TTC549 (cell line): ENCODE results near the gene NRXN3.
"Not testable (repeated sequence)": the region's sequence is repeated elsewhere in the genome, so short reads cannot be mapped to it uniquely, and the experiment has no call there.

Source experiments
- FAIRE-seq: peaks from 2 replicates; lab custom pipeline; 2012; peaks lifted over from hg19 to GRCh38; lab: Jason Lieb, UNC

NRXN3 gene

DNA sequence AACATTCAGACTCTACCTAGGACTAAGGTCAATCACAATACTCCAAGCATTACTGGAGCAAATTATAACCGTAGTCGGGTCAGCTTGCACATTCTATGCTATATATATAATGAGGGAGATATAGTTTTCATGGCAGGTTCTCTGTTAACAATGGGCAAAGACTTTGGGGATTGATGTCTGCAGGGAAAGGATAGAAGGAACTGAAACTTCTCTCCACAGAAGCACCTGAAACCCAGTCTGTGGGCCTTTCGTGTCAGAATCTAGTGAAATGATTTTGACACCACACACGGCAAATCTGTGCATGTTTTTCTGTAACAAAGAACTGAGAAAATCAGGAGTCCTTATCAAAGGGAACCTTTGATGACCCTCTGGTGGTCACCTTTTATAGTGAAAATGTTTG is 847.4 kb downstream of the NRXN3 start:
- FAIRE-seq, result no peak

DNA sequence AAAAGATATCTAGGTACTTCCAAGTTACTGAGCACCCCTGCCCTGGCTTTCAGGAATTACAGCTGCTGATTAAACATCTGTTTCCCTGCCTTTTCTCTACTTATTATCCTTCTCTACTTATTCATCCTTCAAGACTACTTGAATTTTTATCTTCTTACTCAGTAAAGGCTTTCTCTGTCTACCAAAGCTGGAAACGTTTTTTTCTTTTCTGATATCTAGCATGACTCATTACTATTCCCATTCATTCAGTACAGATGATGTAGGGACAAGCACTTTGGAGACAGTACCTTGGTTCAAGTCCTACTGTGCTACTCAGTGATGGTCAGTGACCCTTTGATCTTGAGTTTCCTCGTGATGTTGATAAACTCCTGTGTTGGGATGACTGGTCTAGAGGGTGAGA is 848.7 kb downstream of the NRXN3 start:
- FAIRE-seq, result no peak

DNA sequence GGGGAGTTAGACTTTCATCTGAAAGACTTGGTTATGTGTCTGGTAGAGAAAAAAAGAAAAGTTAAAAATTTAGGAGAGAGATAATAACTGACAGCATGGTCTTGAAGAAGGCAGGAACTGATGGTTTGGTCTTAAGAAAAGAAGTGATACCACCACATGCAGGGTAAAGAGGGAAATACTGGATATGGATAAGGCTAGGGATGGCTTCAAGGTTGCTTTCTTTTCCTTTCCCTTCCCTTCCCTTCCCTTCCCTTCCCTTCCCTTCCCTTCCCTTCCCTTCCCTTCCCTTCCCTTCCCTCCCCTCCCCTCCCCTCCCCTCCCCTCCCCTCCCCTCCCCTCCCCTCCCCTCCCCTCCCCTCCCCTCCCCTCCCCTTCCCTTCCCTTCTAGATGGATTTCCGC is 849.7 kb downstream of the NRXN3 start:
- not testable (repeated sequence) for FAIRE-seq

DNA sequence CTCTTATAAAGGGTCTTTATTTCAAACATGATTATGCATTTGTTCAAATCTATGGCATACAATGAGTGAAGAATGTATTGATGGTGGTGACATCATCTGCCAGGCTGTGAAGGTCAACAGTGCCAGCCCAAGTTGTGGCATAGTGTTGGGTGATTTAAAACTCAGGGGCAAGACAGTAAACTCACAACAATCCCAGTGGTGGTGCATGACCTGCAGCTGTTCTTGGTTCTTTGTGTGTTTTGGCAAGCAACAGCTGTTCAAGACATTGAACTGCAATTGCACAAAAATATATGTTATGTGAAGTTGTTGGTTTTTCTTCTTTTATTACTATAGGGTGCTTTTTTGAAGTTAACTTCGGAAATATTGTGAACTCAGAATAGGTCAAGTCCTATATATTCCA is 851.6 kb downstream of the NRXN3 start:
- FAIRE-seq, result no peak

DNA sequence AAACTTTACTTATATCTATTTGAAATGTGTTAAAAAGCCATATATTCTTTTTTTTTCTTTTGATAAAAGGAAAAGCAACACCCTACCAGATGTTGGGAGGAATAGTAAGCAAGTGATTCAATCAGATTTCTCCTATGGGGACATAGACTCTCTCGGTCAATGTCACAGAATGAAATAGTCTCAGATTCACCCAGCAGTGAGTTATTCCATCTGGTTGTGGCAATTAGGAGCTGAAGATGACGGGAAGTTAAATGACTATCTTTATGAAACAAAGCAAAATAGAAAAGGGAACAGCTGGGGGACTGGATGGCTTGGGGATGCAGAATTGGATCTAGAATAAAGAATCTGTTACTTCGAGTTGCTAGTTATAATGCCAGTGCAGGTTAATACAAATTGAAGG is 857.0 kb downstream of the NRXN3 start:
- no peak for FAIRE-seq

DNA sequence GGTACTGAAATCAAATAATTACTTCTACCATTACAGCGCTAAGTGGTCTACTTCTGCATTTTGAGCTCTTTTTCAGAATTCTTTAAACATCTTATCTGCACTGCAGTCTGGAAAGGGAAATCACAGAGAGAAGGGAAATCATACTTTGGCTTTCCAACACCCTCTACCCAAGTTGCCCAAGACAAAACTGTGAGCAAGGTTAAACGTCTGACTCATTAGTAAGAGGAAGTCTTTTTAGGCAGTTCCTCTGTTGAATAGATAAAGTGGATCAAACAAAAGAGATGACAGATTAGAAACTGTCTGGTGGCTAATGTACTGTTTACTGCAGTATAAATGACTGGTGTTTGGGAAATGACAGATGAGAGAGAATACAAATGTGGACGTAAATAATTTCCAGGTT is 858.1 kb downstream of the NRXN3 start:
- no peak for FAIRE-seq

DNA sequence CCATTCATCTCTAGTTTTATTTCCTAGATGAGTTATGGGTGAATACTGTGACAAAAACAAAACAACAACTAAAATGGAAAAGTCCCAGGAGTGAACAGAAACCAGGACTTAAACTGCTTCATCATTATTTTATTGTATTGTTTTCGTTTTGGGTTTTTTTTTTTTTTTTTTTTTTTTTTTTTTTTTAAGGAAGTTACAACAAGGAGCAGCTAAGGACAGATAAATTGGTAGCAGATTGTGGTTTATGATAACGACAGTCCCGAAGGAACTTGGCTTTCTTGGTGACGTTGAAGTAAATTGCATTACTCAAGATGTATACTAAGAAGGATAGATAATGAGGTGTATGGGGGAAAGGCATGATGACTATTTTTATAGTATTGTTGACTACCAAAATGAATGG is 866.3 kb downstream of the NRXN3 start:
- no peak for FAIRE-seq

DNA sequence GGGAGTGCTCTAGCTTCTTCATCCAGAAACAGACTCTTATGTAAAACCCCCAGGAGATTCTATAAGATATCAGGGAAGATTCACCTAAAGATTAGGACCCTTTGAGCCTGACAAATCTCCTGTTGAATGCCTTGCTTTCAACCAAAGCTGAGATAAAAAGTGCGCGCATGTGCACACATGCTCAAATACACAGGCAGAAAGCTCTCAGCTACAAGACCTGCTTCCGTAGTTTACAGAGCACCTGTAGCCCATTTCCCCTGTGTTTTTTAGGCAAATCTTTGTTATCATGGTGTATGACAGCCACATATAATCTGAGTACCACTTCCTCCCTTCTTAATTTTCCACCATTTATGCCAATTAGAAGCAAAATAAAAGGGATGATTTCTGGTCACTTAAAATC is 866.9 kb downstream of the NRXN3 start:
- no peak for FAIRE-seq

DNA sequence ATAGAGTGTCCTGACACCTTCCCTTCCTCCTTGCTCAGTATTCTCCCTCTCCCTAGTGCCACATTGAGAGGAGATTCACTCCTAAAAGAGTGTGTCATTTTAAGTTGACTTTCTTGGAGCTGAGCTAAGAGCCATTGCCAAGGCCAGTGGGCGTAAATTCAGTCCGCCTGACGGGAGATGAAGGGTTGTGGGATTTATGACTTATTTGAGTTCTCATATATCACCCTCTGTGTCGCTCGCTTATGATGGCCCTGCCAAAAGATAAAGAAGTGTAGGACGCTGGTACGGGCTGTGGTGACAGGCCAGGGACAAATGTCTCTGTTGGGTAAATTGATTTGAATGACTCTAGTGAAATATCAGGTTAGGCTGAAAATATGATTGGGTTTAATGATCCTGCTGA is 867.4 kb downstream of the NRXN3 start:
- FAIRE-seq, result no peak

DNA sequence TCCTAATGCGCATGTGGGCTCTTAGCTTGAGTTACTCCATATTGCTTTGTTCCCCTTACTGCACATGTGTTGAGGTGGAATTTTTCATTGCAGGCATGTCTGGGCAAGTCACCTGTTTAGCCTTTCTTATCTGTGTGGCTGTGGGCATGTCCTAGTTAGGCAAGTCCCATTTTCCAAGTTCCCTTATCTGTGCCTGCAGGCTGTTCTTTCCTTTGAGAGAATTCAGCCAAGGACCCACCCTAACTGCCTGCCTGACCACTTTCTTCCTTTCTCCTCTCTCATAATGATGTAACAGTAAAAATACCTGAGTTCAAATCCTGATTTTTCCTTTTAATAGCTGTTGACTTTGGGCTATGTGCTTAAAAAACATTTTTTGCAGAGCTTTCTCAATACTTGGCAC is 870.6 kb downstream of the NRXN3 start:
- FAIRE-seq, result no peak

DNA sequence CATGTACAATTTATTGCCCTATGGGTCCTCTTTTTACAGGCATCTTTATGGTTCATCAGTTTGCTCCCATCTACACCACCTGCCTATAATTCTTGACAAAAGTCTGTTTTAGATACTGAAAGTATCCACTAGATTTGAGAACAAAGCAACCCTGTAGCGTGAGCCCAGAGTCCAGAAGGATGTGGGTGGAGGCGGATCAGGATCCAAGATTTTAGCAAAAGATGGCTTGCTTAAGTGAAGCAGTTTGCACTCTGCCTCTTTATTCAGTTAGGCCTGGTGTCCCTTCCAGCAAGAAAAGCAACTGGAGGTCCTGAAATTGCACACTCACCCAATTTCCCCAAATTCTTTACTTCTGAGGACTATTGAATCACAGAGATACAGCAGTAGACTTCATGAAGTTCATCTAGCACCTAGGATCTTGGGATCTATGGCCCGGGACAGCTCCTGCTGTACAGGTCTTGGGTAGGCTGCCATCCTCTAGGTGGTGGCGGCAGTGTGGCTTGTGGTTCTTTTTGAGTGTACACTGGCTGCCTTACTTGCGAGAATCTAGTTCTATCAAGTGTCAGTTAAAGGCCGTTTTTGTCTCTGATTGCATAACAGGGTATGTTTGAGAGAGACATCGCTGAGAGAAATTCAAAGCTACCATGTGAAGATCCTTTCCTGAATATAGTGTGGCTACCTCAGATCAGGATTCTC is 873.2 kb downstream of the NRXN3 start:
- FAIRE-seq, result no peak

DNA sequence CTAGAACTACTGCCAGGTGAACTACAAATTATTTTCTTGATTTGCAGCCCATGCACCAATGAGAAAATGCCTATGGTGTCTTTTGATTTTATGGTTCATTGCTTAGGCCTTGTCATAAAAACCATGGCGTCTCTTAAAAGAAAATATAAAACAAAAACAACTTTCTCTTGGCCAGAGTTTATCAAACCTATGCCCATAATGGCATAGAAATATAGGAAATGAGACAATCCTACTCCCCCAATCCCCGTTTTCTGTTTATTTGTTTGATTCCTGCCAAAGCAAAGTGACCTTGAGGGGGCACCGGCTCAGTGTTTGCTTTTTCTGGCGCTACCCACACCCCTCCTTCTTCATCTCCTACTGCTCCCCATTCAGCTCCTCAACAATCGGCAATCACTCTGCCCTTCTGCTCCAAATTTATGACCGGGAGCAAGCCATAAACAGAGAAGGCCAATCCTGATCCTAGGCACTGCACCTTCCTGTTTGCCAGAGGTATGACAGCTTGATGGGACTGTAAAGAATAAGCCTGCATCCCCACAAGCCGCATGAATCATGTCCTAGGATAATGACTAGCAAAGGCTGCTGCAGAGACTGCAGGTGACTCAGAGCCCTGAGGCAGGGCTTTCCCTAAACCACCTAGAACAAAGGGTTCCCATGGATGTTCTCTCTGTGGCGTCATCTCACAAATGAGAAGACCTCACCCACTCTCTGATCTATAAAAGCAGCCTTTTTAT is 874.9 kb downstream of the NRXN3 start:
- no peak for FAIRE-seq

DNA sequence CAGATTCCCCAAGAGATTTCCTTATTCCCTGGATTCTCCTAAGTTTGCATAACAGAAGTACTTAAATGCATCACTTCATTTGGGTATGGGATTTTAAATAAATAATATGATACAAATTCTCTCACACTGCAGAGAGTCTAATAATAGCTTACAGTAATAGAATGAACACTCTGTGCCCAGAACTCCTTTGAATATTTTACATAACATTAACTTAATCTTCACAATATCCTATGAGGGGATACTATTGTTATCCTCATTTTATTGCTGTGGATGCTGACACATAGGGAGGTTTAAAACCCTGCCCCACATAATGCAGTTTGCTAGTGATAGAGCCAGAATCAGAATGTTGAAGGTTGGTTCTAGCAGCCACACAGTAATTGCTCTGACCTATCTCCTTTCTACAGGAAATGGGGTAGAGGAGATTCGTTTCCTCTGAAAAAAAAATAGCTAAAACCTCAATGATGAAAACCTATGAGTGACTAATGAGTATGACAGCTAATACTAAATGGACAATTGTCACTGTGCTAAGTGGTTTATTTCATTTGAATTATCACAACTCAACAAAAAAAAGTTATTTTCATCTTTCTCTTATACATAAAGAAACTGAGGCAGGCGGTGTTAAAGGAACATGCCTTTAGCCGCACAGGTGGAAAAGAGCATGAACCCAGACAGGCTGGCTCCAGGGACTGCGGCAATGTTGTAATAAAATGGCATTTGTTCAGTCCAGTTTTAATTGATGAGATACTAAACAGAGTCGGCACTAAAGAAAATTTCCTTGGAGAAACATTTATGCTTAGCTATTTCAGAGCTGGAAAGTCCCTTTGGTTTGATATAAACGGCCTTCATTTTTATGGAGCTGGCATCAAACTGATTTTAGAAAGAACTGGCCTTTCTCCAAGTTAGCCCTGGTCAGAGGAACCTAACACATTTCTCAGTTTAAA is 880.9 kb downstream of the NRXN3 start:
- no peak for FAIRE-seq

DNA sequence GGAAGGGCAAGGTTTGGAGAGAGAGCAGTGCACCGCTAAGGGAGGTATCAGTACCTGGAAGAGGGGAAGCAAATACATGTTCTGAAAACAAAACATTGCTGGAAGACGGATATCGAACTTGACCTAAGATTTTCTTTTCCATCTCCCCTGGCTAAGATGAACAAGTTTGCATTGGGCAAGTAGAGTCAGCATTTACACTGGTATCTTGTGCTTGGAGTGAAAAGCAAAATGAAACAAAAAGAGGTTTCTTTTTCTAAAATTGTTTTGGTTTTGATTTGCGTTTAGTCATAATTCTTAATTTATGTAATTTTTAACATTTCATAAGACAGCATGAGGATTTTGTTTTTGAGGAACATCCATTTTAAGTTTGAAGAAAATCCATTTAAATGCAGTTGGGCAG is 881.6 kb downstream of the NRXN3 start:
- no peak for FAIRE-seq

DNA sequence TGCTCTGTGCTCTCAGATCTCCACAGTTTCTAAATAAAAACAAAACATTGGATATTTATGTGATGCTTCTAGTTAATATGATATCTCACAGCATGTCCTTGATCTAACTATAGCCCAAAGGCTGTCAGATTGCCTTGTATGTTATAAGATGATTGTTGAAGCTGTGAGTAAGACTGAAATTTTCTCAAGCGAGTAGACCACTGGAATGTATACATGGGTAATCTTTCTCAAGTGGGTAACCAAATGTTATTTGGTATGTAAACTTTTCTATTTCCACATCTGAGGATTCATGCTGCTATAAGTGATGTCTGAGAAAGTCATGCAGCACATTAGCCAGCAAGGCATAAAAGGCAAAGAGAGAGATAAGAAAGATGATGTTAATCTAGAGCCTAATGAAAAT is 886.7 kb downstream of the NRXN3 start:
- no peak for FAIRE-seq

DNA sequence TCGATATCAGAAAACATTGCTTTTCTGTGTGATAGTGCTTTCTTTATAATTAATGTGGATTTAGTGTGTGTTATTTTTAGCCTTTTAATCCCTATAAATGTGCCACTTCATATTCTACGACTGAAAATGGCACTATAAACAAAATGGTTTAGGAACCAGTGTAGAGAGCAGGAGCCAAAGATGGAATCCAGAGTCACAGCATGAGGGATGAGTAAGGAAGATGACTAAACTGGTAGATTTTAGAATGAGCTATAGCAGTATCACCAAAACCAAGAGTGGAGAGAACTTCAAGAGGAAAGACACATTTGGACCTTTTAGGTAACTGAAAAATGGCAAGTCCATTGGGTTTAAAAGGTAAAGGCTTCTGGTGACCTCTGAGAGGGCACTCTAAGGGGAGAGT is 887.2 kb downstream of the NRXN3 start:
- FAIRE-seq, result no peak

DNA sequence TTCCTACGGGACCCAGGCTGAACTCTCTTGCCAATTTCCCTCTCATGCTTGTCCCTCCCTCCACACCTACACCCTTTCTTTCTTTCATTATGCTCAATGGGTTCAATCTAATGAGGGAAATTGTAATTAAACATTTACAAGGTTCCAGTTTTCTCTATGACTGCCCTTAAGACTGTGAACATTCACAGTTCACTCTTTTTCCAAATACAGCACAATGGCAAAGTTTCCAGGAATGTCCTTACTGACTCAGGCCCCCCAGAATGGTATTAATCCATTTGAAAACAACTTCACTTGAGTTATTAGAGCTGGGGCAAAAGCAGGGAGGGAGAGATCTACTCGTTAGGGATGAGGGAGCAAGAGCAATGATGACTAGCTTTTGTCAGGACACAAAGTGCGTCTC is 892.1 kb downstream of the NRXN3 start:
- FAIRE-seq, result no peak

DNA sequence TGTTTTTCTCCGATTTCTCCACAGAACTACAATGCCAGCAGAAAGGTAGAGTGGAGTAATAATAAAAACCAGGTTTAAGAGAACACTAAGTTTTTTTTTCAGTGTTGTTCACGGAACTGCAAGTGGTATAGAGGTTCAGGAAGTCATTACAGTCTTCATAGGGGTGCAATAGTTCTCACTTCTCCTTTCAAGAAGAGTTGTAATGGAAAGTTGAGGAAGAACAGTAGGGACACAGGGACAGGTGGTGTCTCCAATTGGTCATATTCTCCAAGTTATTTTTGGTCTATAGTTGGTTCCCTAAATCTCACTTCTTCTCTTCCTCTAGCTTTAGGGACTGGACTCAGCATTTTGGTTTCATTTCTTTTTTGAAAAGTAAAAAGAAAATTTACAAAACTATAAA is 894.0 kb downstream of the NRXN3 start:
- FAIRE-seq, result no peak

DNA sequence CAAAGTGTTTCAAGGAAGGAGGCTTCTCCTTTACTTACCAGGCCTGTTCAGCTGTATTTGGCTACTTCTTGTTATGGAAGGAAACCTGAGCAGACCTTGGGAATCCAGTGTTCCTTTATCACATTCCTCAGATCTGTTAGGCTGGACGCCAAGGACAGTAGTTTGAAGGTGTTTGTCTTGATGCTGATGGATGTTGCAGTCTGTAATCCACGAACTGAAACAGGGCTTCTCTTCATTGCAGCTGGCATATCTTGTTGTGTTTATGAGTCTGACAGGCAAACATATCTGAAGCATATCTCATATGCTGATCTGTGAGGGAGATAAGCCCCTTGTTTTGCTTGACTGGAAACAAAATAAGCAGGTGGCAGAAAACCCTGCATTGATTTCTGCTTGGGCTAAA is 904.3 kb downstream of the NRXN3 start:
- FAIRE-seq, result no peak

DNA sequence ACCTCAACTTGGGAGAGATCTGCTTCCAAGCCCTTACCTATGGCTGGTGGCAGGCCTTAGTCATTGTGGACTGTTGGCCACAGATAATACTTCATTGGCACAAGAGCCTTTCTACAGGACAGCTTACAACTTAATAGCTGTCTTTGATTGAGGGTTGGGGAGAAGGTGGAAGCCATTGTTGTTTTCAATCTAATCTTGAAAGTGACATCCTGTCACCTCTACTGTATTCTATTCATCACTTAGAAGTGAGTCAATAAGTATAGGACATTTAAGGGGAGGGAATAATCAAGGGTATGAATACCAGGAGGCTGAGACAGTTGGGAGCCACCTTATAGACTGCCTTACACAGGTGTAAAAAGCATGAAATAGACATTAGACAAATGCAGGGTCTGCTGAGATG is 906.3 kb downstream of the NRXN3 start:
- no peak for FAIRE-seq

DNA sequence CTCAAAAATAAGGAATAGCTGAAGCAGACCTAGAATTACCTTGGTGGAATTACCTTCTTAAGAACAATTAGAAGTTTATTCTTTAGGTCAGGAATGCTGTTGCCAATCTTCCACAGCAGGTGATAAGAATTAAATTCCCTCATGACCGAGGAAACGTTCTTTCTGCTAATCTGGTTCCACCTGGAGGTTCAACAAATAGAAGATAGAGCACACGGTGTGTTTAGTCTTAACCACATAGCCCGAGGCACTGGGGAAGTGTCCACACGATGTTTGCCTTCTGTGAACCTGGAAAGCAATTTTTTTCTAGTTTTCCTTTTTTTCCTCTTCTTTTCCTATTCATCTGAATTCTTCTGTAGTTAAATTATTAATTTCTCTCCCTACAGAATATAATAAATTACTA is 906.9 kb downstream of the NRXN3 start:
- FAIRE-seq, result no peak

DNA sequence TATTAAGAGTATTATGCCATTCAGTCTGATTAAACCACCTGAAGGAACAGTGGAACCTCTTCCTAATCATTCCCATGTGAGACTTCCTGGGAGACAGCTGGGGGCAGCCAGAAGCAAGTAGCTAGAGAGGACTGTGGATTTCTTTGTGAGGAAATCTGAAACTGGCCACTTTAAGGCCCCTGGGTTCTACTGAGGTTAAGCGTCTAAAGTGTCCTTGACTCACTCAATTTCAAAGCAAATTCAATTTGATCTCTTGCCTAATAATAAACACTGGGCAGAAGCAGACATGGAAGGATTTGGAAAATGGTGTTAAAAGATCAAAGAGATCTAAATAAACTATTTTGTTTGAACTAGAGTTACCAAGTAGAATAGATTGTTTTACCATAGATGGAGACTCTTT is 909.9 kb downstream of the NRXN3 start:
- no peak for FAIRE-seq

DNA sequence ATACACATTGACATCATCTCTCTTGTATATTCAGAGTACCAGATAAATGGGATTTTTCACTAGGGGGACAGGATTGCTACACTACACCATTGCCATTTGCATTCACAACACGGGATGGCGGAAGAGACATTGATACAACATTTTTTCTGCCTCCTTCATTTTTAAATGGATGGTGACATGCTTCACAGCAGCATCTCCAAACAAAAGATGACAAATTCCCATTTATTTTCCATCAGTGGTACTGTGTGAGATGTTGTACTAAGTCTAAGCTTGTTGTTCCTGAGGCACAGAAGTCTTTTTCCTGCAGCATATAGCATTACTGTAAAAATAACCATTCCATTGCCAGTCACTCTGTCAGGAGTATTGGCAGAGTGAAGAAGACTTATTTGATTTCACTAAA is 912.7 kb downstream of the NRXN3 start:
- no peak for FAIRE-seq
